Left lobe of liver (tissue), 2 donors: ENCODE measurements around the gene OSCAR. TPM values are rescaled to one million over a fixed set of nuclear protein-coding genes. Genes with fewer than 3 reads are reported as not detected.
"Not testable (repeated sequence)": the region's sequence is repeated elsewhere in the genome, so short reads cannot be mapped to it uniquely, and the experiment has no call there.

ENCODE experiments used
- ATAC-seq: fragments of 200-7000 bp; cut with Tn5 transposase; one replicate; pipeline ENCODE4 v1.9.1; 2020; ENCODE audit warnings: mild to moderate bottlenecking, moderate library complexity
- DNase-seq: peaks from one replicate; pipeline ENCODE4 v3.0.0-alpha.2; 2020; ENCODE audit warnings: low spot score
- total RNA-seq: library from RNA; stranded (reverse); gene quantifications from one replicate; pipeline ENCODE4 v1.2.1, GENCODE V29; 2021
- donor health status: DM: no; HTN: no; CAD: no; lungs with moderate emphysema.
- donor health status: DM: no; HTN: yes; CAD: no.

The OSCAR gene
- total RNA-seq, 1 donor from 2014 or later = 0.91 TPM

DNA sequence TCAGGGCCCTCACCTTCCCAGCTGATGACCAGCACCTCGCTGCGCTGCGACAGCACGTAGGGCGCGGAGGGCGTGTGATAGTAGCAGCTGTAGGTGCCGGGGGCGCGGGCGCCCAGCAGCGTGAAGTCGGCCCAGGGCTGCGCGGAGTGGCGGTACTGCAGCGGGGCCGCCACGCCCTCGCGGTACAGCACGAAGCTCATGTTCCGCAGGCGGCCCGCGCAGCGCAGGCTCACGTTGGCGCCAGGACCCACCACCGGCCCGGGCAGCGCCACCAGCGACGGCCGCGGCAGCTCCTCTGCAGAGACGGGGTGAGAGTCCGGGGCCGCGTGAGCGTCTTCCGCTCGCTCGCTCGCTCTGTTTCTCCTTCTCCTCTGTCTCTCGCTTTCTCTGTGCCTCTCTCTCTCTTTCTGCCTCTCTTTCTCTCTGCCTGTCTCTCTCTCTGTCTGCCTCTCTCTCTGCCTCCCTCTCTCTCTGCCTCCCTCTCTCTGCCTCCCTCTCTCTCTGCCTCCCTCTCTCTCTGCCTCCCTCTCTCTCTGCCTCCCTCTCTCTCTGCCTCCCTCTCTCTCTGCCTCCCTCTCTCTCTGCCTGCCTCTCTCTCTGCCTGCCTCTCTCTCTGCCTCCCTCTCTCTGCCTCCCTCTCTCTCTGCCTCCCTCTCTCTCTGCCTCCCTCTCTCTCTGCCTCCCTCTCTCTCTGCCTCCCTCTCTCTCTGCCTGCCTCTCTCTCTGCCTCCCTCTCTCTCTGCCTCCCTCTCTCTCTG lies 4.6 kb downstream of the OSCAR start:
- DNase-seq = not testable (repeated sequence)
- peak; percentile 78 for ATAC-seq

GRCh38 chr19:54095136-54095858 lies 5.3 kb downstream of the OSCAR start:
- ATAC-seq = no peak
- DNase-seq = no peak

- DNase-seq (no peak), ATAC-seq (no peak)
Observed at GRCh38 chr19:54094426-54095000, 6.1 kb downstream of the OSCAR start.

GRCh38 chr19:54084410-54084809 lies 16.2 kb downstream of the OSCAR start:
- DNase-seq (no peak), ATAC-seq (no peak)

DNA sequence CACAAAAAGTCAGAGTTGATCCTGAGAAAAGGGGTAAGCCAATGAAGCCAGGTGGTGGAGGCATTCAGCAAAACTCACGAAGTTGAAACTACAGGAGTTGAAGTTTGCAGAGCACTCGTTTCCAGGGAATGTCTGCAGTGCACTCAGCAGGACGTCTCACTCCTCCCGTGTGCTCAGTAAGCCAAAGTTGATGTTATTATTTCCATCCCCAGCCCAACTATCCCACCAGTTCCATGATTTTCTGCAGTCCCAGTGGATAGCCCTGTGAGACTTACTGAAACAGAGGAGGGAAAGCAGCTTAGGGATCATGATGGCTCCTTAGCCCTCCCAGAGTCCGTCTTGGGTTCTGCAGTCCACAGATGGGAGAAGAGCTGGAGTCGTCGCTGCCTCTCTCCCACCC lies 19.6 kb downstream of the OSCAR start, which contains the start of gene TARM1:
TSS of gene TARM1 (minus strand) at position 334 of the 400 bp plus-strand sequence. CDS start at position 309, 25 bp downstream.
- no peak for ATAC-seq
- DNase-seq = no peak

GRCh38 chr19:54077334-54077733 lies 23.3 kb downstream of the OSCAR start:
- no peak for ATAC-seq
- no peak for DNase-seq

DNA sequence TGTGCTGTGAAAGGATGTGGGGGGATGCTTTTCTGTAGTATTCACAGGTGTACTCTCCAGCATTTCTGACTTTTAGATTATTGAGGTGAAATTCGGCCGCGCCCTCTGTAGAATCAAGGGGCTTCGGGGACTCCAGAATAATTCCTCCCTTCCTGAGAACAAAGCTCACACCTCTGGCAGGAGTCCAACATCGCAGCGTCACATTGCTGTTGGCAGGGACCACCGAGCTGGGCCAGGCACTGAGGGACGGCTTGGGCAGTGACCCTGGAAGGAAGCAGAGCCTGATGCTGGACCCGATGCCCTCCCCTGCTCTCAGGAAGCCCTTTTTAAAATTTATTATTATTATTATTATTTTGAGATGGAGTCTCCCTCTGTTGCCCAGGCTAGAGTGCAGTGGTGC lies 25.8 kb downstream of the OSCAR start:
- no peak for DNase-seq

GRCh38 chr19:54073829-54074228 lies 26.8 kb downstream of the OSCAR start:
- ATAC-seq = no peak
- no peak for DNase-seq

More for the DNA sequence above, 25.8 kb downstream of the OSCAR start:
- no peak for ATAC-seq

DNA sequence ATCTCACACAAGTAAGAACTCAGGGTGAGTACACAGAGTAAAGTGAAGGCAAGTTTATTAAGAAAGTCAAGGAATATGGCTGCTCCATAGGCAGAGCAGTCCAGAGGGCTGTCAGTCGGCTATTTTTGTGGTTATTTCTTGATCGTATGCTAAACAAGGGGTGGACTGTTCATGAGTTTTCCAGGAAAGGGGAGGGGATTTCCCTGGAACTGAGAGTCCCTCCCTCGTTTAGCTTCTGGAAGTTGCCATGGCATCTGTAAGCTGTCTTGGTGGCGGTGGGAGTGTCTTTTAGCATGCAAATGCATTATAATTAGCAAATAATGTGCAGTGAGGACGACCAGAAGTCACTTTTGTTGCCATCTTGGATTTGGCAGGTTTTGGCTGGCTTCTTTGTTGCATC lies 31.1 kb downstream of the OSCAR start:
- ATAC-seq (no peak), DNase-seq (no peak)

GRCh38 chr19:54063350-54064116 lies 37.1 kb downstream of the OSCAR start, which contains the start of gene VSTM1:
VSTM1 (minus strand) TSS chr19:54063897; CDS start chr19:54063777, 120 bp downstream.
- no peak for ATAC-seq
- DNase-seq = no peak

DNA sequence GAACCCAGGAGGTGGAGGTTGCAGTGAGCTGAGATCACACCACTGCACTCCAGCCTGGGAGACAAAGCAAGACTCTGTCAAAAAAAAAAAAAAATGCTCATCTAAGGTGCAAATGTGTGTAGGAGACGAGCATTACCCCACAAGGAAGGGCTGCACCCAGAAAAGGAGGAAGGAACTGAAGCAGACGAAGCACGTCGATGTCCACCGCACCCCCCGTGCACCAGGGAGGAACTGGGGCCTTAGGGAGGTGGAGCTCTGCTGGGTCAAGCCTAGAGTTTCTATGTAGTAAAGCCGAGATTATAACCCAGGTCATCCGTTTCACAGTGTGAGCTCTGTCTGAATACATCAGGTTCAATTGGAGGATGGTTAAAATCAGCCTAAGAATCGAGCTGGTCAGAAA lies 38.0 kb downstream of the OSCAR start:
- DNase-seq (no peak), ATAC-seq (peak; percentile 49)

DNA sequence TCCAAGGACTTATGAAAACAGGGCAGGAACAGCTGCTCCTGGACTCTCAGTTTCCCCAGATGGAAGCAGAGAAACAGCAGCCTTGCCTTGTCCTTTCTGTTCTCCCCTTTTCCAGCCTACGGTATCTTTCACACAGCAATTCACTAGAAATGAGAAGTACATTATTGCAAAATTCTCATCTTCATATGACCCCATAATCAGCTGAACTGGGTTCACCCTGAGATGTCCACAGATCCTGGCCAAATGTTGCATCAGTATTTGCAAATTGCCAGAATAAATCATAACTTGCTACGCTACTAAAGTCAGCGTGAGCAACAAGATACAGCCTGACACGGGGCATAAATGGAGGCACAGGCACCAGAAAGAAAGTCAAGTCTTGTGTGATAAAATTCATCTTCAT lies 53.0 kb downstream of the OSCAR start:
- ATAC-seq (no peak), DNase-seq (no peak)

- DNase-seq = no peak
Observed at GRCh38 chr19:54045771-54046170, 54.8 kb downstream of the OSCAR start.

More at GRCh38 chr19:54045771-54046170, 54.8 kb downstream of the OSCAR start:
- ATAC-seq = no peak

Other genes starting within 250 kb of the OSCAR start
- gene MYADM, start 232.9 kb downstream of the OSCAR start, total RNA-seq = 15.2 TPM
- gene PRKCG, start 218.6 kb downstream of the OSCAR start, total RNA-seq = 0.08 TPM
- gene CACNG7, start 191.5 kb downstream of the OSCAR start, total RNA-seq = not detected
- not detected for gene CACNG8, start 137.9 kb downstream of the OSCAR start, total RNA-seq
- gene CACNG6, start 109.2 kb downstream of the OSCAR start, total RNA-seq = not detected
- not detected for gene VSTM1, start 36.9 kb downstream of the OSCAR start, total RNA-seq
- gene TARM1, start 19.4 kb downstream of the OSCAR start, total RNA-seq = not detected
- 74.5 TPM for gene NDUFA3, start 2.1 kb upstream of the OSCAR start, total RNA-seq
- gene TFPT, start 14.9 kb upstream of the OSCAR start, total RNA-seq = 4.3 TPM
- gene PRPF31, start 15.0 kb upstream of the OSCAR start, total RNA-seq = 23.2 TPM
- 19.0 TPM for gene CNOT3, start 37.0 kb upstream of the OSCAR start, total RNA-seq
- 1.3 TPM for gene LENG1, start 58.9 kb upstream of the OSCAR start, total RNA-seq
- 1.9 TPM for gene TMC4, start 72.4 kb upstream of the OSCAR start, total RNA-seq
- 34.3 TPM for gene MBOAT7, start 88.8 kb upstream of the OSCAR start, total RNA-seq
- 17.4 TPM for gene TSEN34, start 90.5 kb upstream of the OSCAR start, total RNA-seq
- 482 TPM for gene RPS9, start 100.1 kb upstream of the OSCAR start, total RNA-seq
- 1.2 TPM for gene LILRB3, start 122.2 kb upstream of the OSCAR start, total RNA-seq
- gene LILRA6, start 142.0 kb upstream of the OSCAR start, total RNA-seq = 0.75 TPM
- gene LILRB5, start 156.5 kb upstream of the OSCAR start, total RNA-seq = 8.7 TPM
- gene LILRB2, start 180.3 kb upstream of the OSCAR start, total RNA-seq = 1.7 TPM
- gene LILRA5, start 212.4 kb upstream of the OSCAR start, total RNA-seq = 1.4 TPM
- not detected for gene LILRA4, start 238.4 kb upstream of the OSCAR start, total RNA-seq